Nephron progenitor cell (in vitro differentiated cells): ENCODE results near the gene RPL27A.

Source experiments
- DNase-seq: peaks from one replicate; pipeline ENCODE4 v3.0.0; 2021
- H3K27ac Mint-ChIP-seq: 2 replicates; pipeline ENCODE4 v1.8.0; 2021; ENCODE audit warnings: mild to moderate bottlenecking, moderate library complexity, mixed read lengths
- H3K27me3 Mint-ChIP-seq: 2 replicates; pipeline ENCODE4 v1.8.0; 2021; ENCODE audit warnings: mild to moderate bottlenecking, low read depth, mixed read lengths; ENCODE audit not compliant: poor library complexity
- H3K36me3 Mint-ChIP-seq: 2 replicates; pipeline ENCODE4 v1.8.0; 2021; ENCODE audit warnings: low read depth, mixed read lengths
- H3K4me1 Mint-ChIP-seq: 2 replicates; pipeline ENCODE4 v1.8.0; 2021; ENCODE audit warnings: mixed read lengths
- H3K4me3 Mint-ChIP-seq: 2 replicates; pipeline ENCODE4 v1.8.0; 2021; ENCODE audit warnings: mild to moderate bottlenecking, moderate library complexity, mixed read lengths
- H3K9me3 Mint-ChIP-seq: 2 replicates; pipeline ENCODE4 v1.8.0; 2021; ENCODE audit warnings: mild to moderate bottlenecking, moderate library complexity, mixed read lengths
- CTCF ChIP-seq: fragments of 200-600 bp; sonication (generic); IDR thresholded peaks from 2 replicates; pipeline ENCODE4 v1.5.0; 2021; ENCODE audit warnings: antibody characterized with exemption

Gene RPL27A

GRCh38 chr11:8689726-8690255, 7.2 kb downstream of the RPL27A start:
- H3K27me3 Mint-ChIP-seq: no peaks in the 10 kb centered on the region
- peaks cover 45% of the 10 kb centered on the region for H3K4me1 Mint-ChIP-seq
- DNase-seq: no peak
- H3K9me3 Mint-ChIP-seq: no peaks in the 10 kb centered on the region
- peak overlapping the region; percentile 84 for H3K4me3 Mint-ChIP-seq
- TF ChIP-seq CTCF: no peak
- peaks cover 60% of the 10 kb centered on the region for H3K36me3 Mint-ChIP-seq
- peak overlapping the region; percentile 28 for H3K27ac Mint-ChIP-seq

GRCh38 chr11:8690374-8691342, 8.1 kb downstream of the RPL27A start:
- TF ChIP-seq CTCF: no peak
- Mint-ChIP-seq H3K27me3 (no peaks in the 10 kb centered on the region), H3K27ac (peak overlapping the region; percentile 28), H3K9me3 (no peaks in the 10 kb centered on the region), H3K4me1 (peaks cover 37% of the 10 kb centered on the region), H3K4me3 (peak overlapping the region; percentile 84), H3K36me3 (peaks cover 57% of the 10 kb centered on the region)
- no peak for DNase-seq

GRCh38 chr11:8691601-8692000, 9.0 kb downstream of the RPL27A start:
- TF ChIP-seq CTCF: no peak
- Mint-ChIP-seq H3K4me1 (peaks cover 35% of the 10 kb centered on the region), H3K9me3 (no peaks in the 10 kb centered on the region), H3K36me3 (peaks cover 61% of the 10 kb centered on the region), H3K27ac (no peak overlapping the region), H3K27me3 (no peaks in the 10 kb centered on the region), H3K4me3 (no peak overlapping the region)
- no peak for DNase-seq

GRCh38 chr11:8692417-8692816, 9.8 kb downstream of the RPL27A start:
- DNase-seq: no peak
- TF ChIP-seq CTCF: no peak
- Mint-ChIP-seq H3K27ac (peak overlapping the region; percentile 19), H3K36me3 (peaks cover 66% of the 10 kb centered on the region), H3K27me3 (no peaks in the 10 kb centered on the region), H3K9me3 (no peaks in the 10 kb centered on the region), H3K4me3 (no peak overlapping the region), H3K4me1 (peaks cover 27% of the 10 kb centered on the region)

- Mint-ChIP-seq H3K4me1 (peaks cover 21% of the 10 kb centered on the region), H3K27ac (peak overlapping the region; percentile 95)
These were observed 10.5 kb downstream of the RPL27A start for GRCh38 chr11:8693010-8693551.

More at GRCh38 chr11:8693010-8693551, 10.5 kb downstream of the RPL27A start:
- peaks cover 70% of the 10 kb centered on the region for H3K36me3 Mint-ChIP-seq
- no peak for TF ChIP-seq CTCF
- no peaks in the 10 kb centered on the region for H3K27me3 Mint-ChIP-seq
- H3K4me3 Mint-ChIP-seq: no peak overlapping the region
- no peak for DNase-seq
- no peaks in the 10 kb centered on the region for H3K9me3 Mint-ChIP-seq
